Transverse colon (tissue), 3 donors: ENCODE measurements around the gene ARHGEF37.
A peak's percentile ranks its signal among the peaks of the same experiment; 100 is the strongest.

ENCODE experiments used
- EP300 ChIP-seq: sonication (generic); formaldehyde crosslinking; IDR thresholded peaks from one replicate; pipeline ENCODE4 v1.6.1; 2017; ENCODE audit warnings: antibody characterized with exemption, low read depth
- POLR2A ChIP-seq: fragments of 450-650 bp; IDR thresholded peaks from one replicate; pipeline ENCODE4 v1.6.1; 2016; ENCODE audit warnings: antibody characterized with exemption, mild to moderate bottlenecking, moderate library complexity
- TF ChIP-seq, protein P1 (sequence below), 5 experiments: fragments of 200-600 bp in 3 of 5; fragments of 450-650 bp in 2 of 5; sonication (generic) in 3 of 5; IDR thresholded peaks; 1 replicate in 2 of 5; 2 replicates in 3 of 5; pipeline ENCODE4 v1.5.1; 2016 to 2017; ENCODE audit warnings: antibody characterized with exemption in 5 of 5, inconsistent platforms in 3 of 5, mild to moderate bottlenecking in 2 of 5, moderate library complexity in 1 of 5

DNA sequence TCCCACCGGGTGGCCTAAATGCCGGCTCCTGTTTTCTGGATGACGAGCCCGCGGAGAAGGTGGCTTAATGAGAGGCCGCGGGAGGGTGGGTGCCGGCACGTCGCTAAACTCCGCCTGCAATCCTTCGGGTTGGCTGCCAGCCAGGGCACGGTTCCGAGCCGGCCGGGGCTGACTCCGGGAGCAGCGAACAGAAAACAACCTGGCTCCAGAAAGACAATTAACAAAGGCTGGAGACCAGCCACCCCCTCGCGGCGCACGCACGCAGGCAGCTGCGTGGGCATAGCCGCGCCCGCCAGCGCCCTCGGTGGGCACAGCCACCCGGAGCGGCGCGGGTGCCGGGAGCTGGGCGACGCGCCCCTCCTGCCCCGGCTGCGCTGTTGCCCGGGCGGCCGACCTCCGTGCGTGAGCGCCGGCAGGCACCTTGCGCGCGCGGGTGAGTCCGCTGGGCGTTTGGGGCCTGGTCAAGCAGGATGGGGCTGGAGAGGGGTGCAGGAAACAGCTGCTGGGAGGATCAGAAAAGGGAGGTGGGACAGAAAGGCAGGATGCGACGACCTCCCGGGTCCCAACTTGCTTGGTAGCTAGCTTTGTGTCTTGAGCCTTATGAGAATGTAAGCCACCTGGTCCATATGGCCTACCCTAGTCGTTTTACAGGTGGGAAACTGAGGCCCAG is at the start of gene ARHGEF37:
- TF ChIP-seq, protein P1, sequence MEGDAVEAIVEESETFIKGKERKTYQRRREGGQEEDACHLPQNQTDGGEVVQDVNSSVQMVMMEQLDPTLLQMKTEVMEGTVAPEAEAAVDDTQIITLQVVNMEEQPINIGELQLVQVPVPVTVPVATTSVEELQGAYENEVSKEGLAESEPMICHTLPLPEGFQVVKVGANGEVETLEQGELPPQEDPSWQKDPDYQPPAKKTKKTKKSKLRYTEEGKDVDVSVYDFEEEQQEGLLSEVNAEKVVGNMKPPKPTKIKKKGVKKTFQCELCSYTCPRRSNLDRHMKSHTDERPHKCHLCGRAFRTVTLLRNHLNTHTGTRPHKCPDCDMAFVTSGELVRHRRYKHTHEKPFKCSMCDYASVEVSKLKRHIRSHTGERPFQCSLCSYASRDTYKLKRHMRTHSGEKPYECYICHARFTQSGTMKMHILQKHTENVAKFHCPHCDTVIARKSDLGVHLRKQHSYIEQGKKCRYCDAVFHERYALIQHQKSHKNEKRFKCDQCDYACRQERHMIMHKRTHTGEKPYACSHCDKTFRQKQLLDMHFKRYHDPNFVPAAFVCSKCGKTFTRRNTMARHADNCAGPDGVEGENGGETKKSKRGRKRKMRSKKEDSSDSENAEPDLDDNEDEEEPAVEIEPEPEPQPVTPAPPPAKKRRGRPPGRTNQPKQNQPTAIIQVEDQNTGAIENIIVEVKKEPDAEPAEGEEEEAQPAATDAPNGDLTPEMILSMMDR (IDR thresholded peaks at IDR 0.05): no peak
- peak; percentile 58 for TF ChIP-seq POLR2A
- no peak for TF ChIP-seq EP300
